GM23248 (cell line): ENCODE measurements around the gene GPR68. TPM values are rescaled to one million over a fixed set of nuclear protein-coding genes. Genes with fewer than 3 reads are reported as not detected.

ENCODE experiments used
- DNase-seq: peaks from one replicate; pipeline ENCODE4 v3.0.0-alpha.2; 2015
- H2AFZ ChIP-seq: fragments of 200-600 bp; sonication (generic); 2 replicates; pipeline ENCODE4 v1.6.1; 2016; ENCODE audit warnings: antibody characterized with exemption
- H3F3A ChIP-seq: fragments of 200-600 bp; sonication (generic); 2 replicates; pipeline ENCODE4 v1.6.1; 2016; ENCODE audit warnings: mild to moderate bottlenecking, antibody characterized with exemption, mixed run types; ENCODE audit not compliant: insufficient read depth
- H3K27ac ChIP-seq: fragments of 200-600 bp; sonication (generic); 2 replicates; pipeline ENCODE4 v1.5.1; 2016; ENCODE audit warnings: mild to moderate bottlenecking
- H3K27me3 ChIP-seq: fragments of 200-600 bp; sonication (generic); replicated peaks from 2 replicates; pipeline ENCODE4 v1.6.1; 2016; ENCODE audit warnings: mild to moderate bottlenecking; ENCODE audit not compliant: insufficient read depth
- H3K36me3 ChIP-seq: fragments of 200-600 bp; sonication (generic); 2 replicates; pipeline ENCODE4 v1.6.1; 2016; ENCODE audit warnings: low read depth, mild to moderate bottlenecking
- H3K4me1 ChIP-seq: fragments of 200-600 bp; sonication (generic); 2 replicates; pipeline ENCODE4 v1.6.1; 2016; ENCODE audit warnings: mild to moderate bottlenecking; ENCODE audit not compliant: insufficient read depth
- H3K4me2 ChIP-seq: fragments of 200-600 bp; sonication (generic); one replicate; pipeline ENCODE4 v1.6.1; 2016; ENCODE audit warnings: mild to moderate bottlenecking; ENCODE audit not compliant: unreplicated experiment
- H3K4me3 ChIP-seq: fragments of 200-600 bp; sonication (generic); 2 replicates; pipeline ENCODE4 v1.5.1; 2016; ENCODE audit warnings: mild to moderate bottlenecking
- H3K79me2 ChIP-seq: fragments of 200-600 bp; sonication (generic); 2 replicates; pipeline ENCODE4 v1.6.1; 2016; ENCODE audit warnings: mild to moderate bottlenecking; ENCODE audit not compliant: insufficient read depth
- H3K9ac ChIP-seq: fragments of 200-600 bp; sonication (generic); 2 replicates; pipeline ENCODE4 v1.6.1; 2016; ENCODE audit warnings: mild to moderate bottlenecking
- H3K9me2 ChIP-seq: fragments of 200-600 bp; sonication (generic); 2 replicates; pipeline ENCODE4 v1.6.1; 2016; ENCODE audit warnings: mixed run types, mild to moderate bottlenecking, moderate library complexity; ENCODE audit not compliant: insufficient read depth
- H3K9me3 ChIP-seq: fragments of 200-600 bp; sonication (generic); one replicate; pipeline ENCODE4 v1.6.1; 2017; ENCODE audit warnings: low read depth
- H4K20me1 ChIP-seq: fragments of 200-600 bp; sonication (generic); 2 replicates; pipeline ENCODE4 v1.6.0; 2016; ENCODE audit not compliant: insufficient read depth
- EZH2 ChIP-seq: fragments of 200-600 bp; sonication (generic); IDR thresholded peaks from 2 replicates; pipeline ENCODE4 v1.6.1; 2018; ENCODE audit warnings: antibody characterized with exemption, mild to moderate bottlenecking; ENCODE audit not compliant: insufficient read depth, poor library complexity, severe bottlenecking
- EZH2phosphoT487 ChIP-seq: fragments of 200-600 bp; sonication (generic); IDR thresholded peaks from 2 replicates; pipeline ENCODE4 v1.6.1; 2018; ENCODE audit warnings: antibody characterized with exemption, moderate library complexity, mild to moderate bottlenecking, low read depth; ENCODE audit not compliant: insufficient read depth
- WGBS, 2 experiments: methylation state at CpG; one replicate each; pipeline ENCODE4 v1.1.6; 2015 to 2017; ENCODE audit warnings: low lambda C conversion rate in 2 of 2, low coverage in 1 of 2; ENCODE audit errors: missing lambda C conversion rate in 2 of 2; 5-methylcytosine and 5-hydroxymethylcytosine counted together
- in situ Hi-C: fragments of 300-500 bp; cut with MboI; formaldehyde crosslinking; loops from 2 replicates; pipeline ENCODE4 v1.15.0; 2020
- polyA plus RNA-seq: library from polyadenylated mRNA; unstranded; fragments of >200 nt; fragmentation: Nextera tagmentation; extraction: Ambion mirVana; gene quantifications from 2 replicates; pipeline ENCODE4 v1.2.1, GENCODE V29; 2016
- total RNA-seq: library from RNA; depleted of rRNA; stranded (reverse); fragments of >200 nt; shearing (Covaris generic); gene quantifications from 2 replicates; pipeline ENCODE4 v1.2.3, GENCODE V29; 2014

GPR68 gene
- total and polyA plus RNA-seq, 2 experiments from 2014 or later: 5.1 to 8.6 TPM

GRCh38 chr14:91282954-91283645, 38.6 kb upstream of the GPR68 start:
- in situ Hi-C loops: loop anchor here (5.0 kb wide), 1 partner anchor 106 kb away; no protein-coding TSS in a partner anchor
- Histone ChIP-seq H3K79me2 (no peaks in the 10 kb centered on the region), H3K4me1 (peaks cover 24% of the 10 kb centered on the region), H3K9ac (peak overlapping the region; percentile 12; the same call in 1 of the 2 replicates), H3K4me2 (peak overlapping the region; percentile 47), H3K27me3 (no peaks in the 10 kb centered on the region), H3K9me2 (no peaks in the 10 kb centered on the region), H2AFZ (peak overlapping the region; percentile 65), H3K9me3 (no peaks in the 10 kb centered on the region), H3K4me3 (no peak overlapping the region), H3K27ac (peak overlapping the region; percentile 60; the same call in 1 of the 2 replicates), H3F3A (peaks cover 20% of the 10 kb centered on the region), H3K36me3 (no peaks in the 10 kb centered on the region), H4K20me1 (no peaks in the 10 kb centered on the region)
- DNase-seq: no peak
- no peak for TF ChIP-seq EZH2
- TF ChIP-seq EZH2phosphoT487: no peak
- 73 to 78% methylated on average over 14 of the region's 14 CpGs for WGBS, 2 experiments

DNA sequence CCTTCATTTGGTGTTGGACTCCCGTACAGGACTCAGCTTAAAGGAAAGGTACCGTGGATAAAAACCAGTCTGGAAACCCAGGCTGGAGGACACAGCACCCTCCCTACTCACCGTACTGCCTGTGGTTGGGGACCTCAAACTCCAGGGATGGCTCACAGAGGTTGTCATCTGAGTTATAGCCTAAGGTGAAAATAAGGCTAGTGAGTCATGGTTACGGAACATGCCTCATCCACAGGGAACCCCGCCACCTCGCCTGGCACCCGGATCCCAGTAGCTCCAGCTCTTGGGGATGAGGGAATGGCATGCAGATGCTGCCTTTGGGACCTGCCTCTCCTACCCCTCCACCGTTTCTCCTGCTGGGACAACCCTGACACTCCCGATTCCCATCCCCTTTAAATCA, 36.8 kb upstream of the GPR68 start:
- DNase-seq: peak; percentile 76
- H3K27ac ChIP-seq: no peak overlapping the region
- WGBS, 2 experiments: 50 to 61% methylated on average over 9 of the region's 9 CpGs

DNA sequence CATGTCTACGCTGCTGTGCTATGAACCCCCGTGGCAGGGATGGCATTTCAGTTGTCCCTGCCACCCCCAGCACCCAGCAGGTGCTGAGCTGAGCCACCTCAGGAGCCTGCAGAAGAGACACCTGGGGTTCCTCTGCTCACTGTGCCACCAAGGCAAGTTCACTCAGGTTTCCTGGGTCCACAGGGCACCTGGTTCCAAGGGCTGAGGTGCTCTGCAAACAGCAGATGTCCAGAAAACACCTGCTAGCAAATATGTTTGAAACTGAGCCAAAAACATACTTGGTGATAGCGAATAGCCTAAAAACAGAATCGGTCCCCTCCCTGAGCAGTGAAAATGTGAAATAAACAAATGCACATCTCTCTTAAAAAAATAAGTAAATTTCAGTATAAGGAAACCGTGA, 35.6 kb upstream of the GPR68 start:
- H3F3A ChIP-seq: peaks cover 16% of the 10 kb centered on the region
- H2AFZ ChIP-seq: no peak overlapping the region
- no peak overlapping the region for H3K4me2 ChIP-seq
- TF ChIP-seq EZH2 (no peak), EZH2phosphoT487 (no peak)
- no peaks in the 10 kb centered on the region for H4K20me1 ChIP-seq
- H3K4me1 ChIP-seq: peaks cover 19% of the 10 kb centered on the region
- no peak overlapping the region for H3K9ac ChIP-seq
- H3K9me2 ChIP-seq: no peaks in the 10 kb centered on the region
- no peaks in the 10 kb centered on the region for H3K79me2 ChIP-seq
- no peaks in the 10 kb centered on the region for H3K36me3 ChIP-seq
- H3K27me3 ChIP-seq: no peaks in the 10 kb centered on the region
- no peak for DNase-seq
- no peaks in the 10 kb centered on the region for H3K9me3 ChIP-seq
- 86 to 89% methylated on average over 5 of the region's 5 CpGs for WGBS, 2 experiments
- in situ Hi-C loops: loop anchor here (5.0 kb wide), 1 partner anchor 103 kb away; no protein-coding TSS in a partner anchor
- no peak overlapping the region for H3K27ac ChIP-seq
- no peak overlapping the region for H3K4me3 ChIP-seq

More for the DNA sequence above, 36.8 kb upstream of the GPR68 start:
- Histone ChIP-seq H3F3A (peaks cover 20% of the 10 kb centered on the region), H3K36me3 (no peaks in the 10 kb centered on the region), H3K4me2 (no peak overlapping the region), H3K9me3 (no peaks in the 10 kb centered on the region), H3K9ac (no peak overlapping the region), H3K79me2 (no peaks in the 10 kb centered on the region), H3K4me3 (no peak overlapping the region), H3K27me3 (no peaks in the 10 kb centered on the region), H4K20me1 (no peaks in the 10 kb centered on the region), H2AFZ (no peak overlapping the region), H3K9me2 (no peaks in the 10 kb centered on the region), H3K4me1 (peaks cover 24% of the 10 kb centered on the region)
- in situ Hi-C loops: loop anchor here (5.0 kb wide), 1 partner anchor 104 kb away; no protein-coding TSS in a partner anchor
- TF ChIP-seq EZH2 (no peak), EZH2phosphoT487 (no peak)

DNA sequence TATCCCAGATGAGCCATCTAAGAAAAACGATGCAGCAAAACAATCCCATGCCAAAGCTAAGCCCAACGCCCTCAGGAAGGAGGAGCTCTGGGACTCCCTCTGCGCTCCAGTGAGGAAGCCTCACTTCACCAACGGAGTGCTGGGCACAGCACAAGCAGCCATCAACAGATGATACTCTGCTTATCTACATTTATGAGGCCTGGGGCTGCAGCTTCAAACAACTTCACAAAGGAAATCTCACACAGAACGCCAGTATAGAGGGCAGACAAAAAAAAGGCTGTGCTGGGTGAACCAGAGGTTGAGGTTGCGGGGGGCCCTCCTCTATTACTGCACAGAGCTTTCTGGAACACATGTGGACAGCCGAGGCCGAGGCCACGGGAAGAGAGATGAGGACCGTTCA, 34.9 kb upstream of the GPR68 start:
- no peak overlapping the region for H3K4me2 ChIP-seq
- DNase-seq: no peak
- TF ChIP-seq EZH2phosphoT487 (no peak), EZH2 (no peak)
- H3F3A ChIP-seq: peaks cover 8% of the 10 kb centered on the region
- H3K9me3 ChIP-seq: no peaks in the 10 kb centered on the region
- no peaks in the 10 kb centered on the region for H3K27me3 ChIP-seq
- no peaks in the 10 kb centered on the region for H3K9me2 ChIP-seq
- no peaks in the 10 kb centered on the region for H4K20me1 ChIP-seq
- H3K27ac ChIP-seq: no peak overlapping the region
- in situ Hi-C loops: no loop called here
- no peaks in the 10 kb centered on the region for H3K79me2 ChIP-seq
- no peaks in the 10 kb centered on the region for H3K36me3 ChIP-seq
- no peak overlapping the region for H2AFZ ChIP-seq
- whole genome bisulfite sequencing, 2 experiments: 82% methylated on average over 10 of the region's 10 CpGs
- no peak overlapping the region for H3K4me3 ChIP-seq
- no peak overlapping the region for H3K9ac ChIP-seq
- H3K4me1 ChIP-seq: peaks cover 12% of the 10 kb centered on the region
